ENCODE data around the gene ADARB2. TPM values are rescaled to one million over a fixed set of nuclear protein-coding genes. Genes with fewer than 3 reads are reported as not detected.

The ADARB2 gene
- polyA plus RNA-seq, 1 of the 3 experiments (the other 2 are of a cell fraction): not detected

DNA sequence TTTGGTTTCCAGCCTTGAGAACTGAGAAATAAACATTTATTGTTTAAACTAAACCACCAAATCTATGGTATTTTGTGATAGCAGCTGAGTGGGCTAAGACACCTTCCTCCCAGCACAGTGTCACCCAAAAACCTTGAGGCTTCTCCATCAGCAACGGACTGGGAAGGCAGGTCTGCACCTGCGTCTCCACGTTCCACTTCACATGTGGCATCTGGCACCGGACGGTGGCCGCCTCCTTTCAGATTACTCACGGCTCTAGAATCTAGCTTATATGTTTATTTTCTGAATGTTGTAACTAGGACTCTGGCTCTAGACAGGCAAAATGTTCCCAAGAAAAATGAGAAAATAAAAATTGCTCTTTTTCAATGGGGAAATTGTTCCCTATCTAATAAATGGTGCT lies 201.0 kb downstream of the ADARB2 start:
- Histone ChIP-seq H3K9ac (no peak overlapping the region), H3K4me1 (ENCODE audit: control insufficient read depth in 1 of 2, insufficient read depth in 2 of 2, low read depth in 1 of 2, low read length in 1 of 2) (no peaks in the 10 kb centered on the region), H3K9me2 (no peaks in the 10 kb centered on the region), H4K20me1 (ENCODE audit: insufficient read depth) (no peaks in the 10 kb centered on the region), H3K27me3 (ENCODE audit: insufficient read depth) (no peaks in the 10 kb centered on the region), H3K36me3 (replicated peaks in 1 of 2; ENCODE audit: control insufficient read depth in 1 of 2, insufficient read depth in 2 of 2, low read length in 1 of 2) (no peaks in the 10 kb centered on the region), H3K9me3 (peaks cover 3% of the 10 kb centered on the region; the same call in 1 of the 2 replicates), H3F3A (replicated peaks; ENCODE audit: insufficient read depth) (no peaks in the 10 kb centered on the region), H3K27ac (ENCODE audit: low read depth in 2 of 2, low read length in 1 of 2) (no peak overlapping the region), H3K4me3 (ENCODE audit: low read depth in 2 of 2, low read length in 1 of 2) (no peak overlapping the region), H3K4me2 (no peak overlapping the region), H3K79me2 (ENCODE audit: insufficient read depth) (no peaks in the 10 kb centered on the region), H2AFZ (ENCODE audit: low read depth) (no peak overlapping the region)
- POLR2A ChIA-PET: no interaction called here
- CTCF ChIA-PET: no interaction called here
- TF ChIP-seq FOSL2 (IDR thresholded peaks at IDR 0.05; ENCODE audit: borderline replicate concordance, low read depth): no peak
- no peak for TF ChIP-seq POLR2AphosphoS5 (IDR thresholded peaks at IDR 0.05; ENCODE audit: low read depth, low read length)
- TF ChIP-seq TEAD4 (IDR thresholded peaks at IDR 0.05; ENCODE audit: borderline replicate concordance, insufficient read depth): no peak
- no peak for TF ChIP-seq SMC3 (IDR thresholded peaks at IDR 0.05; ENCODE audit: low read depth, low read length)
- TF ChIP-seq, protein P1, sequence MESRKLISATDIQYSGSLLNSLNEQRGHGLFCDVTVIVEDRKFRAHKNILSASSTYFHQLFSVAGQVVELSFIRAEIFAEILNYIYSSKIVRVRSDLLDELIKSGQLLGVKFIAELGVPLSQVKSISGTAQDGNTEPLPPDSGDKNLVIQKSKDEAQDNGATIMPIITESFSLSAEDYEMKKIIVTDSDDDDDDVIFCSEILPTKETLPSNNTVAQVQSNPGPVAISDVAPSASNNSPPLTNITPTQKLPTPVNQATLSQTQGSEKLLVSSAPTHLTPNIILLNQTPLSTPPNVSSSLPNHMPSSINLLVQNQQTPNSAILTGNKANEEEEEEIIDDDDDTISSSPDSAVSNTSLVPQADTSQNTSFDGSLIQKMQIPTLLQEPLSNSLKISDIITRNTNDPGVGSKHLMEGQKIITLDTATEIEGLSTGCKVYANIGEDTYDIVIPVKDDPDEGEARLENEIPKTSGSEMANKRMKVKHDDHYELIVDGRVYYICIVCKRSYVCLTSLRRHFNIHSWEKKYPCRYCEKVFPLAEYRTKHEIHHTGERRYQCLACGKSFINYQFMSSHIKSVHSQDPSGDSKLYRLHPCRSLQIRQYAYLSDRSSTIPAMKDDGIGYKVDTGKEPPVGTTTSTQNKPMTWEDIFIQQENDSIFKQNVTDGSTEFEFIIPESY (IDR thresholded peaks at IDR 0.05; ENCODE audit: borderline replicate concordance, low read depth): no peak
- TF ChIP-seq, protein P2, sequence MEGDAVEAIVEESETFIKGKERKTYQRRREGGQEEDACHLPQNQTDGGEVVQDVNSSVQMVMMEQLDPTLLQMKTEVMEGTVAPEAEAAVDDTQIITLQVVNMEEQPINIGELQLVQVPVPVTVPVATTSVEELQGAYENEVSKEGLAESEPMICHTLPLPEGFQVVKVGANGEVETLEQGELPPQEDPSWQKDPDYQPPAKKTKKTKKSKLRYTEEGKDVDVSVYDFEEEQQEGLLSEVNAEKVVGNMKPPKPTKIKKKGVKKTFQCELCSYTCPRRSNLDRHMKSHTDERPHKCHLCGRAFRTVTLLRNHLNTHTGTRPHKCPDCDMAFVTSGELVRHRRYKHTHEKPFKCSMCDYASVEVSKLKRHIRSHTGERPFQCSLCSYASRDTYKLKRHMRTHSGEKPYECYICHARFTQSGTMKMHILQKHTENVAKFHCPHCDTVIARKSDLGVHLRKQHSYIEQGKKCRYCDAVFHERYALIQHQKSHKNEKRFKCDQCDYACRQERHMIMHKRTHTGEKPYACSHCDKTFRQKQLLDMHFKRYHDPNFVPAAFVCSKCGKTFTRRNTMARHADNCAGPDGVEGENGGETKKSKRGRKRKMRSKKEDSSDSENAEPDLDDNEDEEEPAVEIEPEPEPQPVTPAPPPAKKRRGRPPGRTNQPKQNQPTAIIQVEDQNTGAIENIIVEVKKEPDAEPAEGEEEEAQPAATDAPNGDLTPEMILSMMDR (IDR thresholded peaks at IDR 0.05): no peak
- 72% methylated on average over 7 of the region's 7 CpGs for WGBS (ENCODE audit: low lambda C conversion rate)
- DNase-seq: no peak

DNA sequence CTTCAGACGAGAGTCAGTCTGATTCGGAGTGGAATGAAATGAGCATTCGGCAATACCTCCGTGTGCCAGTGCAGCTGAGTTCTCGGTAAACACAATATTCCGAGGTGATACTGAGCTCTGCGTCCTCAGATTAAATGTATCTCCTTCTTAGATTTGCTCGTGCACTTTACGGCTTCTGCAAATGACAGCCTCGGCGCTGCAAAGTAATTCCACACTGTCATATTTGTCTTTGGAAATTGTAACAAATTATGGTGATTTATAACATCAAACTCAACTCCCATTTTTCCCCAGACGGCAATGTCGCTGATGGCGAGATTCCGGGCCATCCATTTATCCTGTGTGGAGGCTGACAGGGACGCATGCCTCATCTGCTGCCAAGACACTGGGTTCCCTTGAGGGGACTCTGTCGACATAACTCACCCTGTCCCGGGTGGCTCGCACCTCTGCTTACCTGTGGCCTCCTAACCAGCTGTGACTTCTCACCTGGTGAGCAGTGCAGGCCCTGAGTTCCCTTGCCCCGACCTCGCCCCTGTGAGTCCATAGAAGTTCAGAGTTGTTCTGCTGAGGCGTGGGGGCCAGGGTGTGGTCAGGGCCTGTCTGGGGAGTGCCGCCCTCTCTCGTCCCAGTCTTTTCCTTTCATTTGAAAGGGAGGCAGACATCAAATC lies 201.9 kb downstream of the ADARB2 start:
- Histone ChIP-seq H2AFZ (ENCODE audit: low read depth) (no peak overlapping the region), H3K9me3 (peaks cover 3% of the 10 kb centered on the region; the same call in 1 of the 2 replicates), H3K27me3 (ENCODE audit: insufficient read depth) (no peaks in the 10 kb centered on the region), H3K9ac (no peak overlapping the region), H3K27ac (ENCODE audit: low read depth in 2 of 2, low read length in 1 of 2) (no peak overlapping the region), H3K9me2 (no peaks in the 10 kb centered on the region), H4K20me1 (ENCODE audit: insufficient read depth) (no peaks in the 10 kb centered on the region), H3F3A (replicated peaks; ENCODE audit: insufficient read depth) (no peaks in the 10 kb centered on the region), H3K4me1 (ENCODE audit: control insufficient read depth in 1 of 2, insufficient read depth in 2 of 2, low read depth in 1 of 2, low read length in 1 of 2) (no peaks in the 10 kb centered on the region), H3K4me3 (ENCODE audit: low read depth in 2 of 2, low read length in 1 of 2) (no peak overlapping the region), H3K36me3 (replicated peaks in 1 of 2; ENCODE audit: control insufficient read depth in 1 of 2, insufficient read depth in 2 of 2, low read length in 1 of 2) (no peaks in the 10 kb centered on the region), H3K4me2 (no peak overlapping the region), H3K79me2 (ENCODE audit: insufficient read depth) (no peaks in the 10 kb centered on the region)
- WGBS (ENCODE audit: low lambda C conversion rate): 53% methylated on average over 22 of the region's 24 CpGs
- DNase-seq: no peak
- CTCF ChIA-PET: no interaction called here
- POLR2A ChIA-PET: no interaction called here
- TF ChIP-seq EP300 (IDR thresholded peaks at IDR 0.05; ENCODE audit: borderline replicate concordance in 1 of 2, low read depth in 1 of 2, low read length in 1 of 2) (no peak), EZH2phosphoT487 (IDR thresholded peaks at IDR 0.05; ENCODE audit: borderline replicate concordance, low read depth) (no peak), SMC3 (IDR thresholded peaks at IDR 0.05; ENCODE audit: low read depth, low read length) (no peak), JUND (IDR thresholded peaks at IDR 0.05) (no peak), POLR2AphosphoS5 (IDR thresholded peaks at IDR 0.05; ENCODE audit: low read depth, low read length) (no peak), TAF1 (IDR thresholded peaks at IDR 0.05; ENCODE audit: borderline replicate concordance, low read depth, low read length) (no peak), FOSL2 (IDR thresholded peaks at IDR 0.05; ENCODE audit: borderline replicate concordance, low read depth) (no peak), MXI1 (IDR thresholded peaks at IDR 0.05; ENCODE audit: low read depth, low read length) (no peak)
- TF ChIP-seq, protein P1 (IDR thresholded peaks at IDR 0.05; ENCODE audit: borderline replicate concordance, low read depth): no peak
- TF ChIP-seq, protein P3, sequence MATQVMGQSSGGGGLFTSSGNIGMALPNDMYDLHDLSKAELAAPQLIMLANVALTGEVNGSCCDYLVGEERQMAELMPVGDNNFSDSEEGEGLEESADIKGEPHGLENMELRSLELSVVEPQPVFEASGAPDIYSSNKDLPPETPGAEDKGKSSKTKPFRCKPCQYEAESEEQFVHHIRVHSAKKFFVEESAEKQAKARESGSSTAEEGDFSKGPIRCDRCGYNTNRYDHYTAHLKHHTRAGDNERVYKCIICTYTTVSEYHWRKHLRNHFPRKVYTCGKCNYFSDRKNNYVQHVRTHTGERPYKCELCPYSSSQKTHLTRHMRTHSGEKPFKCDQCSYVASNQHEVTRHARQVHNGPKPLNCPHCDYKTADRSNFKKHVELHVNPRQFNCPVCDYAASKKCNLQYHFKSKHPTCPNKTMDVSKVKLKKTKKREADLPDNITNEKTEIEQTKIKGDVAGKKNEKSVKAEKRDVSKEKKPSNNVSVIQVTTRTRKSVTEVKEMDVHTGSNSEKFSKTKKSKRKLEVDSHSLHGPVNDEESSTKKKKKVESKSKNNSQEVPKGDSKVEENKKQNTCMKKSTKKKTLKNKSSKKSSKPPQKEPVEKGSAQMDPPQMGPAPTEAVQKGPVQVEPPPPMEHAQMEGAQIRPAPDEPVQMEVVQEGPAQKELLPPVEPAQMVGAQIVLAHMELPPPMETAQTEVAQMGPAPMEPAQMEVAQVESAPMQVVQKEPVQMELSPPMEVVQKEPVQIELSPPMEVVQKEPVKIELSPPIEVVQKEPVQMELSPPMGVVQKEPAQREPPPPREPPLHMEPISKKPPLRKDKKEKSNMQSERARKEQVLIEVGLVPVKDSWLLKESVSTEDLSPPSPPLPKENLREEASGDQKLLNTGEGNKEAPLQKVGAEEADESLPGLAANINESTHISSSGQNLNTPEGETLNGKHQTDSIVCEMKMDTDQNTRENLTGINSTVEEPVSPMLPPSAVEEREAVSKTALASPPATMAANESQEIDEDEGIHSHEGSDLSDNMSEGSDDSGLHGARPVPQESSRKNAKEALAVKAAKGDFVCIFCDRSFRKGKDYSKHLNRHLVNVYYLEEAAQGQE (IDR thresholded peaks at IDR 0.05; ENCODE audit: low read depth, low read length): no peak
- TF ChIP-seq, protein P4, sequence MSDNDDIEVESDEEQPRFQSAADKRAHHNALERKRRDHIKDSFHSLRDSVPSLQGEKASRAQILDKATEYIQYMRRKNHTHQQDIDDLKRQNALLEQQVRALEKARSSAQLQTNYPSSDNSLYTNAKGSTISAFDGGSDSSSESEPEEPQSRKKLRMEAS (IDR thresholded peaks at IDR 0.05; ENCODE audit: low read depth): no peak
- TF ChIP-seq, protein P5, sequence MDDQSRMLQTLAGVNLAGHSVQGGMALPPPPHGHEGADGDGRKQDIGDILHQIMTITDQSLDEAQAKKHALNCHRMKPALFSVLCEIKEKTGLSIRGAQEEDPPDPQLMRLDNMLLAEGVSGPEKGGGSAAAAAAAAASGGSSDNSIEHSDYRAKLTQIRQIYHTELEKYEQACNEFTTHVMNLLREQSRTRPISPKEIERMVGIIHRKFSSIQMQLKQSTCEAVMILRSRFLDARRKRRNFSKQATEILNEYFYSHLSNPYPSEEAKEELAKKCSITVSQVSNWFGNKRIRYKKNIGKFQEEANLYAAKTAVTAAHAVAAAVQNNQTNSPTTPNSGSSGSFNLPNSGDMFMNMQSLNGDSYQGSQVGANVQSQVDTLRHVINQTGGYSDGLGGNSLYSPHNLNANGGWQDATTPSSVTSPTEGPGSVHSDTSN (IDR thresholded peaks at IDR 0.05): no peak
